Fibroblast of lung (primary cell): ENCODE results near the gene GALNT8. TPM values are rescaled to one million over a fixed set of nuclear protein-coding genes. Genes with fewer than 3 reads are reported as not detected.

Experiments used
- DNase-seq, 2 donors: peaks; one replicate each; pipeline versions ENCODE4 v3.0.0 to v3.0.0-alpha.2; 2010; ENCODE audit warnings: low read depth in 2 of 2
- H2AFZ ChIP-seq: 2 replicates; pipeline ENCODE4 v1.5.1; 2012; ENCODE audit warnings: low read length, control low read depth, inconsistent platforms
- H3K27ac ChIP-seq: 2 replicates; pipeline ENCODE4 v1.5.1; 2011; ENCODE audit warnings: low read length, control low read depth; ENCODE audit not compliant: insufficient read depth
- H3K27me3 ChIP-seq: 2 replicates; pipeline ENCODE4 v1.5.1; 2011; ENCODE audit warnings: mild to moderate bottlenecking, low read length; ENCODE audit not compliant: control insufficient read depth, insufficient read depth
- H3K36me3 ChIP-seq: 2 replicates; pipeline ENCODE4 v1.5.1; 2011; ENCODE audit warnings: low read length; ENCODE audit not compliant: control insufficient read depth, insufficient read depth
- H3K4me1 ChIP-seq: 2 replicates; pipeline ENCODE4 v1.5.1; 2011; ENCODE audit warnings: low read length; ENCODE audit not compliant: control insufficient read depth, insufficient read depth; ENCODE audit errors: extremely low read depth
- H3K4me2 ChIP-seq: 2 replicates; pipeline ENCODE4 v1.5.1; 2011; ENCODE audit warnings: low read length, control low read depth; ENCODE audit not compliant: insufficient read depth; ENCODE audit errors: extremely low read depth
- H3K4me3 ChIP-seq, 4 experiments: fragments of 200-600 bp in 1 of 4; sonication (generic) in 1 of 4; replicated peaks in 1 of 4; 2 replicates each; pipeline ENCODE4 v1.5.1; 2011 to 2016; ENCODE audit warnings: low read length in 4 of 4, low read depth in 3 of 4, mild to moderate bottlenecking in 3 of 4, control low read depth in 2 of 4, inconsistent platforms in 1 of 4, mixed read lengths in 1 of 4; ENCODE audit not compliant: insufficient read depth in 1 of 4; ENCODE audit errors: control extremely low read depth in 1 of 4
- H3K79me2 ChIP-seq: 2 replicates; pipeline ENCODE4 v1.5.1; 2012; ENCODE audit warnings: mild to moderate bottlenecking, low read length, inconsistent platforms; ENCODE audit not compliant: control insufficient read depth, insufficient read depth
- H3K9ac ChIP-seq: 2 replicates; pipeline ENCODE4 v1.5.1; 2011; ENCODE audit warnings: mild to moderate bottlenecking, low read length, control low read depth; ENCODE audit not compliant: insufficient read depth
- H3K9me3 ChIP-seq: 2 replicates; pipeline ENCODE4 v1.5.1; 2012; ENCODE audit warnings: low read depth, low read length; ENCODE audit not compliant: control insufficient read depth, insufficient read depth
- H4K20me1 ChIP-seq: 2 replicates; pipeline ENCODE4 v1.5.1; 2011; ENCODE audit warnings: low read length; ENCODE audit not compliant: control insufficient read depth, insufficient read depth; ENCODE audit errors: extremely low read depth
- EZH2 ChIP-seq: IDR thresholded peaks from 2 replicates; pipeline ENCODE4 v1.5.1; 2012; ENCODE audit warnings: low read length, control low read depth, mild to moderate bottlenecking; ENCODE audit errors: missing control alignments
- polyA plus RNA-seq, 2 donors: library from polyadenylated mRNA; depleted of rRNA in 1 of 2; stranded (reverse) in 1 of 2; unstranded in 1 of 2; fragments of >200 nt; gene quantifications; 2 replicates each; pipeline ENCODE4 v1.2.1, GENCODE V29; 2011 to 2012; ENCODE audit warnings: missing spikeins in 1 of 2
- total RNA-seq: library from RNA; depleted of rRNA; stranded (reverse); fragments of >200 nt; gene quantifications from 2 replicates; pipeline ENCODE4 v1.2.1, GENCODE V29; 2014
- TF ChIP-seq, protein P1 (sequence below), 2 donors: IDR thresholded peaks in 1 of 2; conservative IDR thresholded peaks in 1 of 2; 1 replicate in 1 of 2; 2 replicates in 1 of 2; pipeline ENCODE4 v1.5.1; 2011 to 2012; ENCODE audit warnings: low read length in 2 of 2, control low read depth in 1 of 2, inconsistent platforms in 1 of 2, low read depth in 1 of 2, mild to moderate bottlenecking in 1 of 2

Gene GALNT8
- total and polyA plus RNA-seq, 2 donors (not counting 1 experiment from before 2014, with no cell fraction given) = under 0.01 TPM; not detected in 1

GRCh38 chr12:4809013-4809448 lies 88.8 kb downstream of the GALNT8 start:
- Histone ChIP-seq H2AFZ (no peak overlapping the region), H3K9ac (no peak overlapping the region), H4K20me1 (no peaks in the 10 kb centered on the region), H3K36me3 (no peaks in the 10 kb centered on the region), H3K4me2 (no peak overlapping the region), H3K4me1 (no peaks in the 10 kb centered on the region), H3K27me3 (peaks cover 4% of the 10 kb centered on the region), H3K27ac (no peak overlapping the region), H3K4me3 (no peak overlapping the region), H3K9me3 (no peaks in the 10 kb centered on the region), H3K79me2 (no peaks in the 10 kb centered on the region)
- TF ChIP-seq, protein P1, sequence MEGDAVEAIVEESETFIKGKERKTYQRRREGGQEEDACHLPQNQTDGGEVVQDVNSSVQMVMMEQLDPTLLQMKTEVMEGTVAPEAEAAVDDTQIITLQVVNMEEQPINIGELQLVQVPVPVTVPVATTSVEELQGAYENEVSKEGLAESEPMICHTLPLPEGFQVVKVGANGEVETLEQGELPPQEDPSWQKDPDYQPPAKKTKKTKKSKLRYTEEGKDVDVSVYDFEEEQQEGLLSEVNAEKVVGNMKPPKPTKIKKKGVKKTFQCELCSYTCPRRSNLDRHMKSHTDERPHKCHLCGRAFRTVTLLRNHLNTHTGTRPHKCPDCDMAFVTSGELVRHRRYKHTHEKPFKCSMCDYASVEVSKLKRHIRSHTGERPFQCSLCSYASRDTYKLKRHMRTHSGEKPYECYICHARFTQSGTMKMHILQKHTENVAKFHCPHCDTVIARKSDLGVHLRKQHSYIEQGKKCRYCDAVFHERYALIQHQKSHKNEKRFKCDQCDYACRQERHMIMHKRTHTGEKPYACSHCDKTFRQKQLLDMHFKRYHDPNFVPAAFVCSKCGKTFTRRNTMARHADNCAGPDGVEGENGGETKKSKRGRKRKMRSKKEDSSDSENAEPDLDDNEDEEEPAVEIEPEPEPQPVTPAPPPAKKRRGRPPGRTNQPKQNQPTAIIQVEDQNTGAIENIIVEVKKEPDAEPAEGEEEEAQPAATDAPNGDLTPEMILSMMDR (conservative IDR thresholded peaks at IDR 0.05 in 1 of 2, IDR thresholded peaks at IDR 0.05 in 1 of 2; ENCODE audit: low read depth in 1 of 2, low read length in 2 of 2) = no peak
- no peak for TF ChIP-seq EZH2
- DNase-seq = peak in 1 of 2 donors; percentile 48

DNA sequence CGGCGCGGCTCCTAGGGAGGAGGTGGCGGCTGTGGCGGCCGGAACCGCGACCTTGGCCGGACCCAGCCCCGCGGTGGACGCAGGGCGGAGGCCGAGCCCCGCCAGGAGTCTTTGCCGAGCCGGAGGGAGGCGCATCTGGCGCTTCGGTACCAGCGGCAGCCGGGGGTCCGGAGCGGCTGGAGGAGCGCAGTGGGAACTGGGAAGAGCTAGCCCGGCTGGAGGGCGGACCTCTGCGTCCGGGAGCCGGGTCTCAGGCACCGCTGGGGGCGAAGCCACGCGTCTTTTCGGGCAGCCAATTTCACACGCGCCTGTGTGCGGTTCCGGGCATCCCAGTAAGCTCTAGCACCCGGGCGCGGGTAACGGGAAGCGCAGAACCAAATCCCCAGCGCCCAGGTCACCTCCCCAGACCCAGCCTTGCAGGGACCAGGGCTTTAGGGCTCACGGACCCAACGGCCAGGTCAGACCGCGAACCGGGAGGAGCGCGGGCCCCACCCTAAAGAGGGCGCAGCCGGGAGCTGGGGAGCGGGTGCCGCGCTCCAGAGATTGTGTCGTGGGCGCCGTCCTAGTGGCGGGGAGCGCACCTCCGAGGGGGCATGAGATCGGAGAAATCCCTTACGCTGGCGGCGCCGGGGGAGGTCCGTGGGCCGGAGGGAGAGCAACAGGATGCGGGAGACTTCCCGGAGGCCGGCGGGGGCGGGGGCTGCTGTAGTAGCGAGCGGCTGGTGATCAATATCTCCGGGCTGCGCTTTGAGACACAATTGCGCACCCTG lies 89.4 kb downstream of the GALNT8 start:
- Histone ChIP-seq H3K9me3 (no peaks in the 10 kb centered on the region), H3K27me3 (peaks cover 4% of the 10 kb centered on the region), H3K36me3 (no peaks in the 10 kb centered on the region), H3K4me1 (no peaks in the 10 kb centered on the region), H2AFZ (no peak overlapping the region), H3K27ac (no peak overlapping the region), H3K4me3 (no peak overlapping the region), H3K4me2 (no peak overlapping the region), H4K20me1 (no peaks in the 10 kb centered on the region), H3K9ac (no peak overlapping the region), H3K79me2 (no peaks in the 10 kb centered on the region)
- DNase-seq = peak in 1 of 2 donors; percentile 26
- TF ChIP-seq, protein P1 (conservative IDR thresholded peaks at IDR 0.05 in 1 of 2, IDR thresholded peaks at IDR 0.05 in 1 of 2; ENCODE audit: low read depth in 1 of 2, low read length in 2 of 2) = no peak
- TF ChIP-seq EZH2 = peak; percentile 56

GRCh38 chr12:4810219-4810671 lies 90.0 kb downstream of the GALNT8 start:
- TF ChIP-seq, protein P1 (conservative IDR thresholded peaks at IDR 0.05 in 1 of 2, IDR thresholded peaks at IDR 0.05 in 1 of 2; ENCODE audit: low read depth in 1 of 2, low read length in 2 of 2) = no peak
- TF ChIP-seq EZH2 = peak; percentile 18
- Histone ChIP-seq H3K9ac (no peak overlapping the region), H3K4me1 (no peaks in the 10 kb centered on the region), H3K4me3 (no peak overlapping the region), H3K79me2 (no peaks in the 10 kb centered on the region), H3K9me3 (no peaks in the 10 kb centered on the region), H3K27me3 (peaks cover 4% of the 10 kb centered on the region), H4K20me1 (no peaks in the 10 kb centered on the region), H2AFZ (no peak overlapping the region), H3K36me3 (no peaks in the 10 kb centered on the region), H3K4me2 (no peak overlapping the region), H3K27ac (no peak overlapping the region)
- no peak for DNase-seq
